ENCODE results near the gene HMGB2.

The HMGB2 gene

DNA sequence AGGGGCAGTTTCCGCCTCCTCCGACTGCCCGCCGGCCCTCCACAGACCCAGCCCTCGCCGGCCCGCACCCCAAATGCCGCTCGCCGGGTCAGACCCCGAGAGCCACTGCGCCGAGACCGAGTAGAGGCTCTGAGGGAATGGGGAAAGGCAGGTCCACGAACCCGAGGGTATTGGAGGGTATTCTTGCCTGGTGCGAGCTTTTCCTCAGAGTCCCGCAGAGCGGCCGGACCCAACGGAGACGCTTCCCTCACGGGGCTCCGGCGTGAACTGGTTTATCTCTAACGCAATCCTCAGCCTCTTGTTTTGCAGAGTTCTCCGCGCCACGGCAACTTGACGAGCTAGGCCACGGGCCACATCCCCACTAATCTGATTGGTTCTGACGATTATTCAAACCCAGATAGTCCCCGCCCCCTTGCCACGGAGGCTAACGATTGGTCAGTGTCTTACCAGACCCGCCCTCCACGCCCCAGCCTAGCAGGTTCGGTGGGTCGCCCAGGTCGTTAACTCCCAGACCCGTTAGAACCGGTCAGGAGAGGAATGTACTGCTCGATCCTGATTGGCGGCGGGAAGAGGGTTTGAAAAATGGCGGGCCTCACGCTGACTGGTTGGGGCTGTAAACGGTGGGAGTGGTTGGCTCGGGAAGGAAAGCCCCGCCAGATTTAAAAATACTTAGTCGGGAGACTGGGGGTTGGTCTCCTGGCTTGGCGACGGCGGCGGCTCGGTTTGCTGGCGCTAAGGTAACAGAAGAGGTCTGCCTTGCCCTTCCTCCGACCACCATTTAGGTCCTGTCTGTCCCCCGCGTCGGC, at the start of gene HMGB2:
Gene HMGB2, minus strand, starts transcription at position 274 of the 806 bp plus-strand sequence. CDS start 709 bp downstream, outside the sequence.
- DNase-seq (ENCODE audit: low spot score): peak; percentile 100

GRCh38 chr4:173382349-173382748, 48.2 kb upstream of the HMGB2 start:
- DNase-seq (ENCODE audit: low spot score): no peak

DNA sequence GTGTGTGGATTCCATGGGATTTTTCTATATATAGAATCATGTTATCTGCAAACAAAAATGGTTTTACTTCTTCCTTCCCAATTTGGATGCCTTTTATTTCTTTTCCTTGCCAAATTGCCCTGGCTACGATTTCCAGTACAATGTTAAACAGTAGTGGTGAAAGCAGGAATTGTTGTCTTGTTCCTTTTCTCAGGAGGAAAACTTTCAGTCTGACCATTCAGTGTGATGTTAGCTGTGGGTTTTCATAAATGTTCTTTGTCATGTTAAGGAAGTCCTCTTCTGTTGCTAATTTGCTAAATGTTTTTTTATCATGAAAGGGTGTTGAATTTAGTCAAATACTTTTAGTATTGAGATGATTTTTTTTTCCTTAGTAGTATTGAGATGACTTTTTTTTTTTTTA, 47.5 kb upstream of the HMGB2 start:
- DNase-seq (ENCODE audit: low spot score): no peak

DNA sequence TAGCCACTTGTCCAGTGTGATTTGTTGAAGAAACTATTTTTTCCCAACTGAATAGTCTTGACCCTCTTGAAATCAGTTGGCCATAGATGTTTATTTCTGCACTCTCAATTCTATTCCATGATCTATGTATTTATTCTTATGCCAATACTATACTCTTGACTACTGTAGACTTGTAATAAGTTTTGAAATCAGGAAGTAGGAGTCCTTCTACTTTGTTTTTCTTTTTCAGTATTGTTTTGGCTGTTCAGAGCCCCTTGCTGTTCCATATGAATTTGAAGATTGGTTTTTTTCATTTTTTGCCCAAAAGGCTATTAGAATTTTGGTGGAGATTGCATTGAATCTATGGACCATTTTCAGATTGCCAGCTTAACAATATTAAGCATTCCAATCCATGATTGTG, 46.8 kb upstream of the HMGB2 start:
- DNase-seq (ENCODE audit: low spot score): no peak

DNA sequence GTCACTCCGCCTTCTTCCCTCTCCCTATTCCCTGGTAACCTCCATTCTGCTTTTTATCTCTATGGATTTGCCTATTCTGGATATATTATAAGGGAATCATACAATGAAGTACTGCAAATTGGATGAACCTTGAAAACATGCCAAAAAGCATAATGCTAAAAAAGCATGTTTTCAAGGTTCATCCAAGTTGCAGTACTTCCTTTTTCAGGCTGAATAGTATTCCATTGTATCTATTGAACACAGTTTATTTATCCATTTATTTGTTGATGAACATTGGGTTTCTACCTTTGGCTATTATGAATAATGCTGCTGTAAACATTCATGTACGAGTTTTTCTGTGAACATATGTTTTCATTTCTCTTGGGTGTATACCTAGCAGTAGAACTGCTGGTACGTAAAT, 45.8 kb upstream of the HMGB2 start:
- DNase-seq (ENCODE audit: low spot score): no peak

DNA sequence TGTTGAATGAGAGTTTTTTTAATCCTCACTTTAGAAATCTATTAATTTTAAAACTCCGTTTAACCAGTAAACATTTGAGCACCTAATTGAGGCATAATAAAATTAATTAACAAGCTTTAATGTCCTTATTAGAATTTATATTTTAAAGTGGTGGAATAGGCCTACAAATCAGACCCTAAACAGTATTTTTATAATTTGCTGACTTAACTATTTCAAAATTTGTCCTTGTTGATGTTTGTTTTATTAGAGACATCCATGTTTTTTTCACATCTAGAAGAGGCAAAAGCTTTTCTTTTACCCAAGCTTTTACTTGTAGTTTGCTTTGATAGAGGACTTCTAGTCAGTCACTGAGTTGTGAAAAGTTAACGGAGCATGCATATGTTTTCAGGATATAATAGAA, 40.4 kb upstream of the HMGB2 start:
- no peak for DNase-seq (ENCODE audit: low spot score)

GRCh38 chr4:173371292-173372192, 37.4 kb upstream of the HMGB2 start:
- DNase-seq (ENCODE audit: low spot score): peak; percentile 79

DNA sequence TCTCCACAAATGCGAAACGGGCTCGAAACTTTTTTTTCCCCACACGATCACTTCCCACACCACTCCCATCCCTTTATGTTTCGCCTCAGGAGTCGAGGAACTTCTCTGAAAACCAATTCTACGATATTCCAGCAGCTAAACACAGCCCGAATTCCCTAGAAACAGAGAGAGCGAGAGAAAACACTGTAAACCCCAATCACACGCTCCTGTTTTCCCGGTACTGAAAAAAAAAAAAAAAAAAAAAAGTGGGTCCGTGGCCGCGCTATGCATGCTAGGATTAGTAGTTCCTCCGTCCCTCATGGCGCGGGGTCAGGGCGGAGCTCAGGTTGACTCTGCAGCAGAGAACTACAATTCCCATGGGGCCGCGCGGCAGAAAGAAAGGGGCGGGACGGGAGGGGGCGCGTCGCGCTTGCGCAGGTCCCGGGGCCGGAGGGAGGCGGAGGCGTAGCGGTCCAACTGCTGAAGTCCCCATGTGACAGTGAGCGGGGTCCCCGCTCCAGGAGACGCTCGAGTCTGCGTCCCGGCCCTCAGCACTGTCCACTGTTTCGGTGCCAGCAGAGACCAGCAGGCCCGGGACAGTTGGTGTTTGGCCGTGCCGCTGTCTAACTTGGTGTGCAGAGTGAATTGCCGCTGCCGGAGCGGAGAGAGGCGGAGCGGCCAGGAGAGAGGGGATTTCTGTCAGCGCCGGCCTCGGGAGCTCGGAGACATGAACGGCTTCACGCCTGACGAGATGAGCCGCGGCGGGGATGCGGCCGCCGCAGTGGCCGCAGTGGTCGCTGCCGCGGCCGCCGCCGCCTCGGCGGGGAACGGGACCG, 36.5 kb upstream of the HMGB2 start, which contains the start of gene SAP30:
Gene SAP30, plus strand, starts transcription at position 478 of the 815 bp plus-strand sequence. Its CDS starts 229 bp downstream, at position 707.
- peak; percentile 99 for DNase-seq (ENCODE audit: low spot score)

- peak; percentile 68 for DNase-seq (ENCODE audit: low spot score)
Measured at GRCh38 chr4:173370130-173370476, 35.9 kb upstream of the HMGB2 start.

DNA sequence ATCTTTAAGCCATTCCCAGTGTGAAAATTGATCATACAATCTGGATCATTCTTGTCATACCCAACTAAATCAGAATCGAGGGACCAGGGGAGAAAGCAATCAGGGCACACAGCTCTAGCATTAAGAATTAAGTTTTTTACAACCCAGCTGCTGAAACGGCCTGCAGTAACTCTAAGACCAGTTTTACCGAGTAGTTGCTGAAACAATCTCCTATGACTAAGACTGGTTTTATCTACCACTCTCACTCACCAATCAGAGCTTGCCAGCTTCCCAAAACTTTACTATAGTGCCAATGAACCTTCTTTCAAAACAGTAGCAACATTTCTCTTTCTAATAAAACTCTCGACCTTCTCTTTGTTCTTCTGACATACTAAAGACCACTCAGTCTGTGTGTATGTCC, 33.8 kb upstream of the HMGB2 start:
- no peak for DNase-seq (ENCODE audit: low spot score)

- DNase-seq (ENCODE audit: low spot score): no peak
Measured at GRCh38 chr4:173367285-173367684, 33.1 kb upstream of the HMGB2 start.

- DNase-seq (ENCODE audit: low spot score): no peak
Measured at GRCh38 chr4:173365359-173365996, 31.3 kb upstream of the HMGB2 start.

DNA sequence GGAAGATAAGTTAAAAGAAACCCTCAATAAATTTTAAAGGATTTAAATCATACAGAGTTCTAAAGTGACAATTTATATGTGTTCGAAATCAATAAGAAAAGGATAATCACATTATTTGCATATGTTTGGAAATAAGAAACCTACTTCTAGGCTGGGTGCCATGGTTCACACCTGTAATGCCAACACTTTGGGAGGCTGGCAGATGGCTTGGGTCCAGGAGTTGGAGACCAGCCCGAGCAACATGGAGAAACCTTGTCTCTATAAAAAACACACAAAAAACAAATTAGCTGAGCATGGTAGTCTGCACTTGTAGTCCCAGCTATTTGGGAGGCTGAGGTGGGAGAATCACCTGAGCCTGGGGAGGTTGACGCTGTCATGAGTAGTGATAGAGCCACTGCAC, 28.5 kb upstream of the HMGB2 start:
- DNase-seq (ENCODE audit: low spot score): no peak

DNA sequence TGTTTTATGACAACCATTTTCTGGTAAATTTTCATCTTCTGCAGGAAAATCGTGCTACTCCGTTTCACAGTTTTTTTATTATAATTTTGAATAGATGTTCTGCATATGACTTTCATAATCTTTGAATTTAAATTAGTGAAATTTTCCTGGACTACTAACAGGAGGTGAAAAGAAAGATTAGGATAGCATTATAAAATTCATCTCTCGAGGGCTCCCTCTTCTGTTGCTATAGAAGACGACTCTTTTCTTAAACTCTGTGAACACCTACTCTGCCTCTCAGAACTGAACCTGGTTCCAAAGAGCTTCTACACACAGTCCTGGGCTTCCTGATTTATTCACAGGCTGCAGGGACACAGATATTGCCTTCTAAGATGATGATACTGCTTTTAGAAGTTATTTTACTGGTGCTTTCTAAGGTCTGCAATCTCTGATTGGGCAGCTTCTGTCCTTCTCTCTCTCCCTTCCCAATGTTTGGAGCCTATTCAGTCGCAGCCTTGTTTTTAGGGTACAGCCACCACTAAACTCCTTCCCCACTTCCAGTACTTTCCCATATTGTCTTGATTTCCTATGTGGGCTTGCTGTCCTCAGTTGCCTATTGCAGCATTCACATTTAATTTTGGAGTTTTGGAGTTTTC, 26.5 kb upstream of the HMGB2 start:
- DNase-seq (ENCODE audit: low spot score): no peak

- DNase-seq (ENCODE audit: low spot score): no peak
Measured at GRCh38 chr4:173357939-173358338, 23.8 kb upstream of the HMGB2 start.

DNA sequence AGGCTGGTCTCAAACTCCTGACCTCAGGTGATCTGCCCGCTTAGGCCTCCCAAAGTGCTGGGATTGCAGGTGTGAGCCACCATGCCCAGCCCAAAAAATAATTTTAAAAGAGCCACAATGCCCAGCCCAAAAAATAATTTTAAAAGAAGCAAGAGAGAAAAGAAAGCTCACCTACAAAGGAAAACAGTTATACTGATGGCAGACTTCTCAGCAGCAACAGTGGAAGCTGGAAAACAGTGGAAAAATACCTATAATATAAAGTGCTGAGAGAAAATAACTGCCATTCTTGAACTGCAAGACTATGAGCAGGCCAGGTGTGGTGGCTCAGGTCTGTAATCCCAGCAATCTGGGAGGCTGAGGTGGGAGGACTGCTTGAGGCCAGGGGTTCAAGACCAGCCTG, 13.3 kb upstream of the HMGB2 start:
- no peak for DNase-seq (ENCODE audit: low spot score)

DNA sequence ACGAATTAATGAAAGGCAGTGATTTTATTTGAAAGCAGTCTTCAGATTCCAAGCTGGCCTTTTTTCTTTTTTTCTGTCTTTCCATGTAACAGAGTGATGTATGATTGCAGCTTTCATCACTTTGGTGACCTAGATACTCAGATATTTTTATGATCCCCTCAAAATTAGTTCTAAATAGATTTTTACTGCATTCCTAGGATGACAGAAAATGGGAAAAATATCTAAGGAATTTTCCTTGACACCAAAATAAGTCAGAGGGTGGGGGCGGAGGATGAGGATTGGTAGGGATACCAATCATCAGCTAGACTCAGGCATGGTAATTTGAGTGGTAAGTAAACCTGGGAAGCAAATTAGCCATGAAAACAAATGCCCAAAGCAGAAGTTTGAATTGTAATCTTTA, 11.9 kb upstream of the HMGB2 start:
- no peak for DNase-seq (ENCODE audit: low spot score)

- DNase-seq (ENCODE audit: low spot score): no peak
Measured at GRCh38 chr4:173345648-173346047, 11.5 kb upstream of the HMGB2 start.

DNA sequence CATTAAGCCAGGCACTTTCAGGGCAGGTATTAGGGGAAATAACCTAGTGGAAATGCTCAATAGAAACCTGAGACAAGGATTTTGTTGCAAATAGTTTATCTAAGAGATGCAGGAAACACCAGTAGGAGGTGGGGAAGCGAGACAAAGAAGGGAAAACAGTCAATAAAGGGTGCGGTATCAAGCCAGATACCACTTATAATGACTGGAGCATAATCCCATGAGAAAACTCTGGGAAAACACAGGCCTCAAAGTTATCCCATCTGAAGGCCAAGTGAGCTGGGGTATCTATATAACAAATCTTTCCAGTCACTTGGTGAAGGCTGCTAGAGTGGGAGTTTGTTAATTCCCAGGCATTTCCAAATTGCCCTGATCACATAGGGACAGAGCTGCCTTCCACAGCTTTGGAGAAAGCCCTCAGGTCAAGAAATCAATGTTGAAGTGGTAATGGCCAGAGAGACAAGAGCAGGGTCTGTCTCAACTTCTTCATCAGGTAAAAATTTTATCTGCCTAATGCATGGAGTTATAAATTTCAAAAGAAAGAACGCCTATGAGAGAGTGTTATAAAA, 9.8 kb upstream of the HMGB2 start:
- DNase-seq (ENCODE audit: low spot score): no peak

GRCh38 chr4:173337463-173337862, 3.3 kb upstream of the HMGB2 start:
- no peak for DNase-seq (ENCODE audit: low spot score)

Measured in ecto neural progenitor cell (in vitro differentiated cells).